Activated naive CD4-positive, alpha-beta T cell treated with anti-CD3 and anti-CD28 coated beads, Interleukin-2, amount 50 U/mL, for 16 hours (primary cell): ENCODE data around the gene KRT33A.

ENCODE experiments used
- DNase-seq: peaks from one replicate; pipeline ENCODE4 v3.0.0-alpha.2; 2020

The KRT33A gene

GRCh38 chr17:41327411-41328120, 23.1 kb downstream of the KRT33A start:
- no peak for DNase-seq

GRCh38 chr17:41326173-41327145, 24.2 kb downstream of the KRT33A start:
- DNase-seq = no peak

GRCh38 chr17:41325611-41326010, 25.0 kb downstream of the KRT33A start:
- no peak for DNase-seq

- DNase-seq = no peak
Measured at GRCh38 chr17:41325126-41325525, 25.5 kb downstream of the KRT33A start.

GRCh38 chr17:41324180-41325075, 26.2 kb downstream of the KRT33A start:
- DNase-seq = no peak

- DNase-seq = no peak
Measured at GRCh38 chr17:41322903-41323895, 27.4 kb downstream of the KRT33A start.

GRCh38 chr17:41322094-41322902, 28.3 kb downstream of the KRT33A start:
- DNase-seq = no peak

GRCh38 chr17:41318231-41318630, 32.4 kb downstream of the KRT33A start:
- no peak for DNase-seq

GRCh38 chr17:41315814-41316445, 34.7 kb downstream of the KRT33A start:
- DNase-seq = no peak

- no peak for DNase-seq
Measured at GRCh38 chr17:41315204-41315794, 35.3 kb downstream of the KRT33A start, which contains the start of gene KRTAP17-1. TSS of gene KRTAP17-1 (minus strand) at chr17:41315710. CDS start at chr17:41315650, 60 bp downstream.

GRCh38 chr17:41311111-41311510, 39.5 kb downstream of the KRT33A start:
- no peak for DNase-seq

GRCh38 chr17:41308918-41309359, 41.7 kb downstream of the KRT33A start, which contains the start of gene KRTAP16-1:
TSS of gene KRTAP16-1 (minus strand) at chr17:41309309. CDS start at chr17:41309253, 56 bp downstream.
- peak; percentile 36 for DNase-seq

GRCh38 chr17:41308251-41308917, 42.2 kb downstream of the KRT33A start:
- DNase-seq = peak; percentile 51

GRCh38 chr17:41307647-41308046, 43.0 kb downstream of the KRT33A start:
- no peak for DNase-seq

- no peak for DNase-seq
Measured at GRCh38 chr17:41304091-41304490, 46.5 kb downstream of the KRT33A start.

GRCh38 chr17:41302981-41303380, 47.6 kb downstream of the KRT33A start:
- no peak for DNase-seq

- DNase-seq = no peak
Measured at GRCh38 chr17:41301916-41302901, 48.4 kb downstream of the KRT33A start, which contains the start of gene KRTAP29-1. TSS of gene KRTAP29-1 (minus strand) at chr17:41302851. CDS start at chr17:41302851, 0 bp downstream.
